GM04503 (cell line): ENCODE results near the gene SCRN1.
"Not testable (repeated sequence)": the region's sequence is repeated elsewhere in the genome, so short reads cannot be mapped to it uniquely, and the experiment has no call there.

Source experiments
- DNase-seq: peaks from one replicate; pipeline ENCODE4 v3.0.0-alpha.2; 2012; ENCODE audit warnings: low read depth

Gene SCRN1

GRCh38 chr7:29926216-29926615, 63.4 kb downstream of the SCRN1 start:
- DNase-seq, result no peak

- DNase-seq, result no peak
Observed at GRCh38 chr7:29924684-29925083, 64.9 kb downstream of the SCRN1 start.

GRCh38 chr7:29924006-29924405, 65.6 kb downstream of the SCRN1 start:
- DNase-seq, result no peak

GRCh38 chr7:29922921-29923700, 66.5 kb downstream of the SCRN1 start:
- DNase-seq, result no peak

- DNase-seq, result no peak
Observed at GRCh38 chr7:29921404-29922010, 68.1 kb downstream of the SCRN1 start.

- no peak for DNase-seq
Observed at GRCh38 chr7:29920491-29920890, 69.1 kb downstream of the SCRN1 start.

GRCh38 chr7:29919790-29920189, 69.8 kb downstream of the SCRN1 start:
- no peak for DNase-seq

- no peak for DNase-seq
Observed at GRCh38 chr7:29918850-29919249, 70.8 kb downstream of the SCRN1 start.

GRCh38 chr7:29917641-29918040, 72.0 kb downstream of the SCRN1 start:
- DNase-seq, result no peak

- no peak for DNase-seq
Observed at GRCh38 chr7:29915481-29916215, 74.0 kb downstream of the SCRN1 start.

GRCh38 chr7:29914180-29914579, 75.4 kb downstream of the SCRN1 start:
- DNase-seq, result no peak

- DNase-seq, result no peak
Observed at GRCh38 chr7:29906200-29907022, 83.2 kb downstream of the SCRN1 start.

GRCh38 chr7:29900745-29901144, 88.9 kb downstream of the SCRN1 start:
- no peak for DNase-seq

GRCh38 chr7:29898301-29898700, 91.3 kb downstream of the SCRN1 start:
- no peak for DNase-seq

GRCh38 chr7:29896685-29897411, 92.8 kb downstream of the SCRN1 start:
- DNase-seq, result no peak

GRCh38 chr7:29895559-29895958, 94.0 kb downstream of the SCRN1 start:
- no peak for DNase-seq

- no peak for DNase-seq
Observed at GRCh38 chr7:29894256-29894655, 95.3 kb downstream of the SCRN1 start.

GRCh38 chr7:29893351-29893965, 96.1 kb downstream of the SCRN1 start:
- no peak for DNase-seq

GRCh38 chr7:29892231-29892630, 97.4 kb downstream of the SCRN1 start:
- DNase-seq, result no peak

- DNase-seq, result no peak
Observed at GRCh38 chr7:29891766-29892165, 97.8 kb downstream of the SCRN1 start.

GRCh38 chr7:29890786-29891185, 98.8 kb downstream of the SCRN1 start:
- DNase-seq, result not testable (repeated sequence)
